ENCODE measurements around the gene RIMS4.
"Not testable (repeated sequence)": the region's sequence is repeated elsewhere in the genome, so short reads cannot be mapped to it uniquely, and the experiment has no call there.

The RIMS4 gene

DNA sequence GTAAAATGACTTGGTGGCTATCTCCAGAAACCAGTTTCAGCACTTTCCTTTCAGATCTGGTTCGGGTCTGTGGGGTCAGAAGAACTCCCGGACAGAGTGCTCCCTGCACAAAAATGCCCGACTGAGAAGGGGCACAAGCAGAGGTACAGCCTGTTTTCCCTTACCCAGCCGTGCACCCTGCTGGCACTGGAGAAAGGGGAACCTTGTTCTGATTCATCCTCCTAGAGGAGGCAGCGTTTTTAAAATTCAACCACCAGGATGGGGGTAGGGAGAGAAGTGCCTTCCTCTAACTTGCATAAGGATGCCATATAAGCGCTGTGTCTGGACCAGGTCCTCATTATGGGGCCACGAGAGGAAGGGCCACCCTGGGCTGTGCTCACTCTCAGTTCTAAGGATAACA, 17.6 kb downstream of the RIMS4 start:
- DNase-seq: no peak

DNA sequence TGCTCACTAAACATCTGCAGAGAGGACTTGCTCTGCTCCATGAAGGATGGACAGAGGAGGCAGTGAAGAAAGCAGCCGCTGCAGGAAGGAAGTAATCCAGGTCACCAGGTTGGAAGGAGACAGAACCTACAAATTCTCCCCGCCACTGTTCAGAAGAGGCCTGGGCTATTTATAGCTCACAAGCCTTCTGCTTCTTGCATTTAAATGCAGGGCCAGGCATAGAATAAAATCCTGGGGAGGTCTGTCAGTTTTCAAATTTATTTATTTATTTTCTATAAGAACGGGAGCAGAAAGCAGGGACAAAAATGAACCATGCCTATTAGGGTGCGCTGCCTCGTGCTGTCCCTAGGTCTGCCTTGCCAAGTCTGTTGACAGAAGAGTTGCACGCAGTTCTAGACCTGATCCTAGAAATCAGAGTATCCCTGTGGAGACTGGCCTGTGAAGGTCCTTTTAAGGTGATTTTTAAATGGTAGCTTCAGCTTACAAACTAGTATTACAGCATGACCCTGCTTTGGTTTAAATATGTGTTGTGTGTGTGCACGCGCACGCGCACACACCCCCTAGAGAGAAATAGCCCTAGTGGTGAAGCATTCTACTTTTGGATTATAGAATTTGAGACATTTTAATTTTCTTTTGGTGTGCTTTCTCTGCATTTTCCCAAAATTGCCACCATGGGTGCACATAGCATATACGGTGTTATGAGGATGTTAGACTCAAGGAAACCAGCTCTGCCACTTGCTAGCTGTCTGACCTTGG, 19.5 kb downstream of the RIMS4 start:
- DNase-seq: no peak

DNA sequence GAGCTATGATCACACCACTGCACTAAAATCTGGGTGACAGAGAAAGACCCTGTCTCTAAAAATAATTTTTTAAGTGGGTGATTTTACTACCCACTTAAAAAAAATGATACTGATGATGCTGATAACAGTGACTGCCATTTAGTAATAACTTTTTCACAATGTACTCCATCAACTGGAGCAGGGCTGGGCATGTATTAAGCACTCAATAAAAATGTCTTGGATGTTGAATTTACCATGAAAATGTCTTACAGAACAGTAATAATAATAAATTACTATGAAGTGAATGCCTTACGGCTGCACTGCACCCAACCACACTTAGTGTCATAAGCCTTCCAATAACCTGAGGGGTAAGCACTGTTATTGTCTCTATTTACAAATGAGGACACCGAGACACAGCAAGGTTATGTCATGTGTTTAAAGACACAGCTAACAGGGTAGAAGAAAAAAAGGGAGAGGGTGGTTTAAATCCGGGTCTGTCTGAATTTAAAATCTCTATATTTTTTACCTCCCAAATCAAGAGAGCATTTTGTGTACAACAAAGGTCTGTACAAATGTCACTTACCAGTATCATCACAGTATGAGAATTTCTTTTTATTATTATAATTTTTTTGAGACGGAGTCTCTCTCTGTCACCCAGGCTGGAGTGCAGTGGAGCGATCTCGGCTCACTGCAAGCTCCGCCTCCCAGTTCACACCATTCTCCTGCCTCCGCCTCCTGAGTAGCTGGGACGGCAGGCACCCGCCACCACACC, 21.5 kb downstream of the RIMS4 start:
- DNase-seq: no peak

DNA sequence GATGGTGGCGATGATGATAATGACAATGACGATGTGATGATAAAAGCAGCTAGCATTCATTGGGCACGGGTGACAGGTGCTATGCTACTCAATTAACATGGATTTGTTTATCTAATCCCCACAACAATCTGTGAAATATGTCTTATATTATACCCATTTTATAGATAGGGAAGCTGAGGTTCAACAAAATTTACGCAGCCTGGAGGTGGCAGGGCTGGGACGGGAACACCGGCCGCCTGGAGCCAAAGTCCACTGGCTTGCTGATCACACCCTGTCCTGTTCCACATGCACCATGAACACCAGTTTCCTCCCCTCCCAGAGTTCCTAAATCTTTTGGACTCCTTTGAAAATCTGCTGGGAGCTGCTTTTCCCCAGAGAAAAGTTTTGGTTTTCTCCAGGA, 23.0 kb downstream of the RIMS4 start:
- DNase-seq: no peak

DNA sequence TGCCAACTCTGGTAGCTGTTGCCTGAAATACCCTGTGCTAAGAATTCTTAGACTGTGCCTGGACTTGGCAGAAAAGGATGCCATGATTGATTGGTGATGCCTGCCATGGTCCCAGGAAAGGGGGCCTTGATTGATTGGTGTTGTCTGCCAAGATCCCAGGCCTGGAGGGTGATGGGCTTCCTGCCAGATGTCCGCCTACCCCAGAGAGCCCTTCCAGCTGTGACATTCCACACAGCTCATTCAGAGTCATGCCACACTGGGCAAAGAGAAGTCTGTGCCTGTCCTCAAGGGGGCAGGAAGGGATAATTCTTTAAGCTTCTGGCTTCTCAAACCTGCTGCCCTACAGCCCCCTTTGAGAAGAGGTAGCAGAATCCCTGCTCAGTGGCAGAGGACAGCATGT, 24.6 kb downstream of the RIMS4 start:
- no peak for DNase-seq

DNA sequence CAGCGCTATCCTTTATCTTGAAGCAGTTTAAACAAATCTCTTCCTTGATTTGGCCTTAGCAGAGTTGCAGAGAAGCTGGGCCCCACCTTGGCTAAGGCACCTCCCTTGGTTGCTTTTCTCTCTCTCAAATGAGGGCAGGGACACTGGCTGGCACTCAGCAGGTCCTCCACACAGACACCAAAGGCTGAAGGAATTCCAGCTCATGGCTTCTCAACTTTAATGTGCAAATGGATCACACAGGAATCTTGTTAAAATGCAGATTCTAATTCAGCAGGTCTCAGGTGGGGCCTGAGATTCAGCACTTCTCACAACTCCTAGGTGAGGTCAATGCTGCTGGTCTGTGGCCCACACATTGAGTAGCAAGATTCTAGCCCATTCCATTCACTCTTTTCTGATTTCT, 25.7 kb downstream of the RIMS4 start:
- DNase-seq: no peak

DNA sequence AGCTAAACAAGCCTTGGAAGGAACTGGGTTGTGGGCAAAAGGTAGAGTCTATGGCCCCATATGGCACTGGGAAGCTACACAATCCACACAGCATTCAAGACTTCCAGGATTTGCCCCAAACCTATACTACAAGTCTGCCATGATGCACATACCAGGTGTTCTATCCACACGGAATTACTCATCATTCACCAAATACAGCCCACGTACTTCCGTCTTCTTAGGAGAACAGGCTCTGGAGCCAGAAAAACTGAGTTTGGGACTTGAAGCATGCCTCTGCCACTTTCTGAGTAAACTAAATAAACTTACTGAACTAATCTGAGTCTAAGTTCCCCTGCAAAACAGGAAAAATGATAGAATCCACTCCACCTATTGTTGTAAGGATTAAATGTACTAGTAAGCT, 28.6 kb downstream of the RIMS4 start:
- no peak for DNase-seq

DNA sequence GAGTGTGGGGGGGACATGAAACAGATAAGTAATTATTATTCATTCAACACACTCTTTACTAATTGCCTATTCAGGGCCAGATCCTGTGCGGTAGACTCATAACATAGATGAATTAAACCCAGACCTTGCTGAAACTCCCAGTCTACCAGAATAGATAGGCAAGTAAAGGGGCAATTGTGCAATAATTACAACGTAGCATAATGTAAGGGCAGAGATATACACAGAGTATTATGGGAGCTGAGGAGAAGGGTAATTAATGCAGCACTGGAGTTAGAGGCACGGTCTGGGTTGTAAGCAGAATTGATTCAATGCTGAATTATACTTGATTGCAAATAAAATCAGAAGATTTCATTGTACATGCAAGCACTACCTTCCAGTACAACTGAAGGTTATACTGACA, 29.2 kb downstream of the RIMS4 start:
- no peak for DNase-seq

DNA sequence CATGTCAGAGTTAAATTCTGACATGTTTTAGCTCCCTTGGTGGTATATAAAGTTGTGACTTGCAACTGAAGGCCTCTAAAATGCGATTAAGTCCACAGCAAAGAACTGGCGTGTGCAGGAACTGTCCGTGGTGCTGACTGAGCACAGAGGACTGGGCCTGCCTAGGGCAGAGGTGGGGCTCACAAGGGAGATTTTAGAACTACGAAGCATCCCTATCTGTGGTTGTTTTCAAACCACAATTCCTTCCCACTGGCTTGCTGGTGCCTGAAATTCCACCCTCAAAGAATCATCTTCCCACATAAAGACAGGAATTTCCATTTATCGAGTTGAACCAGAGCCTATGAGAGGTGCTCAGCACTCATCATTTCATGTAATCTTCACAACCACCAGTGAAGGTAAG, 30.1 kb downstream of the RIMS4 start:
- DNase-seq: peak; percentile 47

DNA sequence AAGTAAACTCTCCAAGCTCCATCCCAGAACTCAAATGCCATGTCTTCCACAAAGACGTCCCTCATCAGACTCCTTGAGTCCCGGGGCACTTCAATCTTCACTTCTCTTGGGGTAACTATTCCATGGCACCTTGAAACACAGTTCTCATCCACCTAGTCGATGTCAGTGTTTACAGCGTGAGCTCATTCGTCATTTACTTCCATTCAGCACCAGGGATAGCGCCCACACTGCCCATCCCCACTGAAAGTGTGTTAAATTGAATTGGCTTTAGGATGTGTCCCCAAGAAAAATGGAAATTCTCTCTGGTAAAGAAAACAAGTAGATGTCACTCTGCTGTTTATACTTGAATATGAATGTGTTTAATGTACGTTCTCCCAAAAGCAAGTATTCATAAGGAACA, 33.4 kb downstream of the RIMS4 start:
- no peak for DNase-seq

DNA sequence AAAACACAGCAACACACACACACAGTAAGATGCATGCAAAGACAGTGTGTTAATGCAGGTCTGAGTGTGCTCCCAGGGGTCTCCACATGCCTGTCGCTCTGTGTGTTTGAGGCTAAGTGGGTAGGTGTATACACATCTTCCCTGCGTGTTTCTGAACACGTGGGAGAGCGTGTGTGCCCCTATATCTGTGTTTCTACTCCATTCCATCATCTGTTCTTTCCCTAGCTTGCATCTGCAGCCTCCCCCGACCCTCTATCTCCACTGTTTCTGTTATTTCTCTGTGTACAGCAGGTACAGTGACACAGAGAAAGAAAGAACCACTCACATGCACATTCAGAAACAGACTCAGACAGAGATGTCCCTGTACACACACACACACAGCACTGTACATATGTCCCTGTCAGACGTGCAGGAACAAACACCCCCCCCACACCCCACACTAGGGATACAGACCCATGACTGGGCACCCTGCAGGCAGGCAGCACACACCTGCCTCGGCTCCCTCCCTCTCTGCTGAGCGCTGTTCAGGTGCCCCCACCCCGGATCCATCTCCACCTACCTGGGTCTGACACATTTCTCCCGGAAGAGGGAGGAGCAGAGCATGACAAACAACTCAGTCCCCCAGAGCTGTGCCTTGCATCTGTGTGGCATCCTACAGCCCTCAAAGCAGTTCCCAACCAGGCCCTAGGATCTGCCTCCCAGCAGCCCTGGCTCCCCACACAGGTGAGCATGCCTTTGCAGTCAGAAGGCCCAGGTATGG, 37.1 kb downstream of the RIMS4 start:
- no peak for DNase-seq

DNA sequence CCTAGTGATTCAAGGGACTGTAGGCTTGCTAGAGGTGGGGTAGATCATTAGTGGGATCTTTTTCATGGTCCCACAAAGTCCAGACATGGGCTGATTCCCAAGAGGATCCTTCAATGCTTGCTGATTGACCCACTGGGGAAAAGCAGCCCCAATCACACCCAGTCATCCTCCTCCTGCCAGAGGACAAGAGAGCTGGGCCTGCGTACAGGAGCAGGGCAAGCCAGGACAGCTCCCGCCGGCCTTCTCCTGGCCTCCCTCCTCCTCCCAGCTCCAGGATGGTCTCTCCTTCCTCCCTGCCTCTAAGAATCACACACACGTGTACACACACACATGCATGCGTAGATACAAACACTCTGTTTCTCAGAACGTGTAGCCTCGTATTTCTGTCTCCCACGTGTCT, 37.7 kb downstream of the RIMS4 start:
- no peak for DNase-seq

DNA sequence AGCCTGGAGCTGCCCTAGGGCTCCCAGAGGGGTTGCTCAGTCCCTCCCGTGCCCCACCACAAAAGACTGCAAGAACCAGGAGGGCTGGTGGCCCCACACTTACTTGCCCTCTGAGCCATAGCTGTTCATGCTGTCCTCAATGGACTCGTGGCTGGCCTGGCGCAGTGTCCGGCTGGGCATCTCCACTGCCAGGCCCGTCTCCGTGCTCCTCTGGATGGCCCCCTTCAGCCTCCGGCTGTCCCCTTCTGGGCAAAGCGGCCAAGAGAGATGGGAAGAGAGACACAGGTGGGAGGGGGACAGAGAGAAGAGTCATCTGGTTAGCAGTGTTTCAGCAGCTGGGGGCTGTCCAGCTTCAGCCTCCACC, 39.2 kb downstream of the RIMS4 start:
- no peak for DNase-seq

DNA sequence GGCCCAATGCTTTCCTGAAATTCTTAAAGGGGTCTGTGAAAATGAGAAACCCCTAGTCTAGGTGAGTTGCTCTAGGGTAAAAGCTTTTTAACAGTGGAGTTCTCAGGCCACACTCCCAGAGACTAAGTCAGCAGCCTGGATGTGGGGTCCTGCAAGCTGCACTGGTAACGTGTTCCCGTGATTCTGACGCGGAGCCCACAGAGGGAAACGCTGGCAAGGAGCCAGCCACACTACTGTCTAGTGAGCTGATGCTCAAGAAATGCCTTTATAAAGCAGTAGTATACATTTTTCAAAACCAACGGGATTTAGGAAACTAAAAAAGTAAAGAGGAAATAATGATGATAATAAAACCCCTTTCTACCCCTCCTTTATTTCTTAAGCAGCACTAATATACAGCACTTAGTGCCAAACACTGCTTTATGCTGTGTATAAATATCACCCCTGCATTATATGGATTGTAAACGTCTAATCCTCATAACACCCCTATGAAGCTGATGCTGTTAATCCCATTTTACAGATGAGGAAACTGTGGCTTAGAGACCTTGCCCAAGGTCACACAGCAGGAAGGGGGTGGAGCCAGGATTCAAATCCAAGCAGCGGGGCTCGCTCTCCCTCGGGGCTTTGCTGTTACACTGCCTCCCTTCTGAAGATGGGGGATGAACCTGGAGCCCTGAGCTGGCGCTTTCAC, 39.7 kb downstream of the RIMS4 start:
- DNase-seq: no peak

DNA sequence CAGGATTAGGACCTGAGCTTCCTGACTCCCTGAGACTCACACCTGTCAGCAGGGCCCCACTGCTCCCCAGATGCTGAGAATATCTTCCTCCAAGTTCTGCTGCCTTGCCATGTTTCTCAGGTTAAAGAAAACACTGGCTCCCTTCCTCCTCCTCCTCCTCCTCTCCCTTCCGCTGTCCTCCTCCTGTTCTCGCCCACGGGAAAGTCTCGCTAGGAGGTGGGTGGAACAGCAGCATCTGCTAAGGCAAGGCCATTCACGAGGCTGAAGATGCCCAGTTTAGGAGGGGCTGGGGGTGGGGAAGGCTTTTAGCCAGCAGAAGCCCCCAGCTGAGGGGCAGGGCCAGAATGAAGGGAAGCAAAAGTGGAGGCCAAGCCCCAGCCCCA, 40.9 kb downstream of the RIMS4 start:
- DNase-seq: no peak

DNA sequence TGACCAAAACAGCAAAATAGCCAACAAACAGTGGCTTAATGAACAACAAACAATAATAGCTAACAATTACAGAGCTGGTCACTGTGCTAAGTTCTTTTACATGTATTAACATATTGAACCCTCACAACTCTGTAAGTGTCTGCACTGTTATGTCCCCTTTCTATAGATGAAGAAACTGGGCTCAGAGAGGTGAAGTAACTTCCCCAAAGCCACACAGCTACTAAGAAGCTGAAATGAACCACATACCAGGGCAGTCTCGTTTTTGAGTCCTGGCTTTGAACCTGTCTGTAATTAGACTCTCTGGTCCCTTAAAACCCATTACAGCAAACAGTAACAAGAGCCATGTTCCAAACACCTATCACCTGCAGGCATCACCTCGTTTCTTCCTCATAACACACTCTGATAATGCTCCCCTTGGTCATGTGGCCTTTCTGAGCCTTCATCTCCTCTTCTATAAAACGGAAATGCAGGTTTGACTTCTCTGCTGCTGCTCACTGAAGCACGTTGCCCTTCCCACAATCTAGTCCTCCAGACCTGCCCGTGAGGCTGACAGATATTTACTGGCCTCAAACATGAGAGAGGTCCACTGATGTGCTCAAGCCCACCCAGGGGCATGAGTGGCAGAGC, 41.4 kb downstream of the RIMS4 start:
- no peak for DNase-seq

DNA sequence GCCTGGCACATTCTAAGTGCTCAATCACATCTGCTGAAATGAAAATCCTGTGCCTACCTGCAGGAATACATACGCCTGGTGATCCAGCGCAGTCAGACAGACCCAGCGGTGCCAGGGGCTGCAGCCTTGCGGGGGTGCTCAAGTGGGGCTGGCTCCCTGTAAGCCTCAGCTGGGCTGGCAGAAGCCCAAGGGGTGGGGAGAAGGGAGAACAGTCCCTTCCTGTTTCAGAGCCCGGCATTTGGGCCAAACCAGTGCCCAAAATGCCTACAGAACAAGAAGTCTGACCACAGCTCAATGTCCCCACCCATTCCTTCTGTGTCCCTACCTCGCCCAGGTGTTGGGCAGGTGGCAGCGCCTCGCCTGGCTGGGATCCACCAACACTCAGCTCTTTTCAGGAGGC, 42.1 kb downstream of the RIMS4 start:
- no peak for DNase-seq

DNA sequence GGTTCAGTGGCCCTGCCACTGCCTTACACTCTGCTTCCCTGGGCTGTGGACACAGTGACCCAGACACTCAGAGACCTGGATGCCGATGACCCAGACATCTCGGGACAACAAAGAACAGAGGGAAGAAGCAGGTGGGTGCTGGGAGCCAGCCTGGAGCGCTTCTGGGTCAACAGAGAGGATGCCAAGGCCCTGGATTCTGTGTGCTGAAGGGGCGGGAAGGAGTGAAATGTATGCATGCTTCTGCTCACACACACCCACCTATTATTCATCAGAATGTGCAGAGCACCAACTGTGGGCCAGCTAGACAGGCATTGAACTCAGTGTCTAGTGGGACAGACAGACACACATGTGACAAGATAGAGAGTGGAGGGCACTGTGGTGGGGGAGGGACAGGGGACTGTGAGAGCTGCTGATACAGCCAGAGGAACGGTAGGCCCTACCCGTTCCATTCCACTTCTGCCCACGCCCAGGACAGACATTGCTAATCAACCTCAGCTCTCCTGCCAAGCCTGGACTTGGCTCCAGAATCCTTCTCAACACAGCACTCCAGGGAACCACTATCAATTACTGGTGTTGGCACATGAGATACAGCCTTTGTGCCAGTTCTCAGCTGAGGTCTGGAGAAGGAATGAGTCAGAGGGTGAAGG, 44.5 kb downstream of the RIMS4 start:
- DNase-seq: no peak

DNA sequence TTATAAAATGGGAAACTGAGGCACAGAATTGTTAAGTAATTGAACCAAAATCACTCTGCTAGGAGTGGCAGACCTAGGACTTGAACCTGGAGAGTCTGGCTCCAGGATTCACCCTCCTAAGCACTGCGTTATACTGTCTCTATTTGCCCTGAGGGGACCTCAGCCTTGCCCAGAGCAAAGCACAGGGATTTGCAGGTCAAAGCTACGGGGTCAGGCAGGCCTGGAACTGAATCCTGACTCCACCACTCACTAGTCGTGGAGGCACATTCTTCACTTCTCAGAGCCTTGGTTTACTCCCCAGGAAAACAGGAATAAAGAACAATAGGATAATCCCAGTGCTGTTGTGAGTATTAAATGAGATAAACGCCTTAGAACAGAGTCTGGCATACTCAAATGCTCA, 45.3 kb downstream of the RIMS4 start:
- no peak for DNase-seq

DNA sequence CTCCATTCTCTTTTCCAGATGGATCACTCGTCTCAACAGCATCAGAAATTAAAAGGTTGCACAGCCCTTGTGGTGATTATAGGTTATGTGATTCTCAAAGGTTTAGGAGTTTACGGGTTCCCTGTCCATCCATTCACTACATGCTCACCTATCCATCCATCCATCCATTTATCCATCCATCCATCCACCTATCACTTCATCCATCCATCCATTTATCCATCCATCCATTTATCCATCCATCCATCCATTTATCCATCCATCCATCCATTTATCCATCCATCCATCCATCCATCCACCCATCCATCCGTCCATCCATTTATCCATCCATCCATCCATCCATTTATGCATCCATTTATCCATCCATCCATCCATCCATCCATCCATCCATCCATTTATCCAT, 46.5 kb downstream of the RIMS4 start:
- DNase-seq: not testable (repeated sequence)

DNA sequence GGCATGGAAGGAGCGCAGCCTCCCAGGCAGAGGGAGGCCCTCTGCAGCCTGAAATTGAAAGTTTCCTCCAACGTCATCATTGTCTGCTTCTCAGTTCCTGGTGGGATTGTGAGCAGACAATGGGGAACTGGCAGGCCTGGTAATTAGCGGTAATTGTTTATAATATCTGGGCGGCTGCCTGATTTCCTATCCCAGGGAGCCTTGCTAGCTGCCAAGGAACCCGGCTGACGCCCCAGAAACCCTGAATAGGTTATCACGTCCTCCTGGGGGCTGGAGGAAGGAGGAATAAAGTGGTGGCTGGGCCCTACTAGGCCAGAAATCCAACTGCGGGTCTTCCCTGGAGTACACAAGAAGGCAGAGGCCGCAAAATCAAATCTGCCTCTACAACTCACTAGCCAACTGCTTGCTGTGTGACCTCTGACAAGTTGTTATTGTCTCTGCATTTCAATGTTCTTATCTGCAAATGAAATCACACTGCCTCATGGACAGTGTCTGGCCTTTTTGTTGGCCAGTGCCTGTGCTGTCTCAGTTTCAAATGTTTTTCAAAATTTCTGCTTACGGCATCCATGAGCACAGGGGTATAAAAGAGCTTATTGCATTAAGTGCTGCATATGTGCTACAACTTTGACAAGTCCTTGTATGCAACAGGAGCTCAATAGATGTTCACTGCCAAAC, 47.7 kb downstream of the RIMS4 start:
- DNase-seq: no peak

DNA sequence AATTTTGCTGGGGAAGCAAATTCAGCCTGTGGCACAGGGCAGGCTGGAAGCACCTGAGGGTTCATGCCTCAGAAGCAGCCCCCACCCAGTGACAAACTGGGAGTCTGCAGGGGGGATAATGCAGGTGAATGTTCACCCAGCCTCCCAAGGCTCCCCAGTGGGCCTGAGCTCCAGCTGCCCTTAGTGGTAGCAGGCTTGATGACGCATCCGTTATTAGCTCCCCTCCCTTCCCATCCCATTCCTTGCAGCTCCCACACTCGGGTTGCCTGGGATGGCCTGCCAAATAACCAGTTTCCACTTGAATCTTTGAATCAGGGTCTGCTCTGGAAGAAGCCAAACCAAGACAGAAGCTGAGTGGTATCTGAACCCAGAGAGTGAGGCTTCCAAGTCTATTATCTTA, 48.9 kb downstream of the RIMS4 start:
- no peak for DNase-seq

All from CD4-positive, alpha-beta T cell treated with Interleukin-17A for 4 hours (primary cell).